Measurements from ENCODE around the gene CYP27B1.
A peak's percentile ranks its signal among the peaks of the same experiment; 100 is the strongest.

CYP27B1 gene

GRCh38 chr12:57727758-57728395 is 39.0 kb downstream of the CYP27B1 start:
- no peak for DNase-seq (ENCODE audit: low read depth)
- no peak overlapping the region for H3K4me3 ChIP-seq (ENCODE audit: low read length)
- no peak for TF ChIP-seq CTCF (conservative IDR thresholded peaks at IDR 0.05; ENCODE audit: low read depth, low read length)

- H3K4me3 ChIP-seq (ENCODE audit: low read length): peak overlapping the region; percentile 32
- DNase-seq (ENCODE audit: low read depth): no peak
- TF ChIP-seq CTCF (conservative IDR thresholded peaks at IDR 0.05; ENCODE audit: low read depth, low read length): peak; percentile 2
These were observed 39.8 kb downstream of the CYP27B1 start for GRCh38 chr12:57726884-57727757.

GRCh38 chr12:57726151-57726883 is 40.6 kb downstream of the CYP27B1 start:
- DNase-seq (ENCODE audit: low read depth): no peak
- H3K4me3 ChIP-seq (ENCODE audit: low read length): peak overlapping the region; percentile 57
- TF ChIP-seq CTCF (conservative IDR thresholded peaks at IDR 0.05; ENCODE audit: low read depth, low read length): peak; percentile 82

- no peak for DNase-seq (ENCODE audit: low read depth)
- TF ChIP-seq CTCF (conservative IDR thresholded peaks at IDR 0.05; ENCODE audit: low read depth, low read length): no peak
- H3K4me3 ChIP-seq (ENCODE audit: low read length): no peak overlapping the region
These were observed 41.1 kb downstream of the CYP27B1 start for GRCh38 chr12:57725851-57726150.

GRCh38 chr12:57724936-57725740 is 41.7 kb downstream of the CYP27B1 start:
- no peak overlapping the region for H3K4me3 ChIP-seq (ENCODE audit: low read length)

More at GRCh38 chr12:57724936-57725740, 41.7 kb downstream of the CYP27B1 start:
- DNase-seq (ENCODE audit: low read depth): no peak
- TF ChIP-seq CTCF (conservative IDR thresholded peaks at IDR 0.05; ENCODE audit: low read depth, low read length): no peak
